Stimulated activated effector memory CD8-positive, alpha-beta T cell treated with anti-CD3 and anti-CD28 coated beads, Interleukin-12 subunit alpha, Interleukin-12 subunit beta, amount 100 ng/mL, for 72 hours (primary cell): ENCODE results near the gene SYT17.

Experiments
- ATAC-seq: fragments of 150-1000 bp; cut with Tn5 transposase; 2 replicates; pipeline ENCODE4 v1.10.0; 2021
- DNase-seq, 2 donors: peaks; one replicate each; pipeline ENCODE4 v3.0.0; 2021 to 2022; ENCODE audit warnings: low spot score in 2 of 2
- H3K27ac Mint-ChIP-seq: one replicate; pipeline ENCODE4 v1.8.0; 2022; ENCODE audit warnings: mild to moderate bottlenecking, mixed read lengths
- H3K36me3 Mint-ChIP-seq: one replicate; pipeline ENCODE4 v1.8.0; 2022; ENCODE audit warnings: mild to moderate bottlenecking, mixed read lengths
- H3K4me1 Mint-ChIP-seq: one replicate; pipeline ENCODE4 v1.8.0; 2022; ENCODE audit warnings: mixed read lengths
- H3K4me3 Mint-ChIP-seq: one replicate; pipeline ENCODE4 v1.8.0; 2022; ENCODE audit warnings: mild to moderate bottlenecking, mixed read lengths
- H3K9me3 Mint-ChIP-seq: one replicate; pipeline ENCODE4 v1.8.0; 2022; ENCODE audit warnings: mixed read lengths

SYT17 gene

GRCh38 chr16:19238406-19238805 is 70.4 kb downstream of the SYT17 start:
- no peak overlapping the region for H3K4me3 Mint-ChIP-seq
- ATAC-seq (no peak), DNase-seq (no peak)
- no peaks in the 10 kb centered on the region for H3K4me1 Mint-ChIP-seq
- H3K36me3 Mint-ChIP-seq = no peaks in the 10 kb centered on the region
- peaks cover 8% of the 10 kb centered on the region for H3K9me3 Mint-ChIP-seq
- H3K27ac Mint-ChIP-seq = no peak overlapping the region

GRCh38 chr16:19239511-19240155 is 71.6 kb downstream of the SYT17 start:
- no peak overlapping the region for H3K4me3 Mint-ChIP-seq
- no peaks in the 10 kb centered on the region for H3K36me3 Mint-ChIP-seq
- no peaks in the 10 kb centered on the region for H3K4me1 Mint-ChIP-seq
- H3K9me3 Mint-ChIP-seq = peaks cover 8% of the 10 kb centered on the region
- no peak for DNase-seq
- ATAC-seq = no peak
- no peak overlapping the region for H3K27ac Mint-ChIP-seq

- Mint-ChIP-seq H3K4me1 (no peaks in the 10 kb centered on the region), H3K4me3 (no peak overlapping the region), H3K36me3 (no peaks in the 10 kb centered on the region), H3K27ac (no peak overlapping the region), H3K9me3 (peaks cover 3% of the 10 kb centered on the region)
- ATAC-seq (no peak), DNase-seq (no peak)
These were observed 72.5 kb downstream of the SYT17 start for GRCh38 chr16:19240494-19240893.

GRCh38 chr16:19241512-19241911 is 73.5 kb downstream of the SYT17 start:
- ATAC-seq (no peak), DNase-seq (no peak)
- Mint-ChIP-seq H3K27ac (no peak overlapping the region), H3K9me3 (no peaks in the 10 kb centered on the region), H3K36me3 (no peaks in the 10 kb centered on the region), H3K4me1 (no peaks in the 10 kb centered on the region), H3K4me3 (no peak overlapping the region)

- Mint-ChIP-seq H3K27ac (no peak overlapping the region), H3K4me1 (no peaks in the 10 kb centered on the region), H3K36me3 (no peaks in the 10 kb centered on the region), H3K4me3 (no peak overlapping the region), H3K9me3 (no peaks in the 10 kb centered on the region)
- no peak for ATAC-seq
- no peak for DNase-seq
These were observed 74.1 kb downstream of the SYT17 start for GRCh38 chr16:19242186-19242585.

GRCh38 chr16:19242987-19243575 is 75.0 kb downstream of the SYT17 start:
- H3K36me3 Mint-ChIP-seq = no peaks in the 10 kb centered on the region
- no peak overlapping the region for H3K4me3 Mint-ChIP-seq
- DNase-seq (no peak), ATAC-seq (no peak)
- H3K9me3 Mint-ChIP-seq = no peaks in the 10 kb centered on the region
- H3K4me1 Mint-ChIP-seq = no peaks in the 10 kb centered on the region
- H3K27ac Mint-ChIP-seq = no peak overlapping the region

- no peak overlapping the region for H3K4me3 Mint-ChIP-seq
- no peak for ATAC-seq
These were observed 77.4 kb downstream of the SYT17 start for GRCh38 chr16:19245326-19245925.

GRCh38 chr16:19252904-19253303 is 84.9 kb downstream of the SYT17 start:
- no peak overlapping the region for H3K4me3 Mint-ChIP-seq
- H3K27ac Mint-ChIP-seq = no peak overlapping the region

More at GRCh38 chr16:19245326-19245925, 77.4 kb downstream of the SYT17 start:
- H3K4me1 Mint-ChIP-seq = no peaks in the 10 kb centered on the region
- no peaks in the 10 kb centered on the region for H3K36me3 Mint-ChIP-seq
- no peaks in the 10 kb centered on the region for H3K9me3 Mint-ChIP-seq
- no peak for DNase-seq
- H3K27ac Mint-ChIP-seq = no peak overlapping the region

GRCh38 chr16:19254611-19255010 is 86.6 kb downstream of the SYT17 start:
- no peak for ATAC-seq
- Mint-ChIP-seq H3K4me1 (no peaks in the 10 kb centered on the region), H3K27ac (no peak overlapping the region), H3K36me3 (no peaks in the 10 kb centered on the region), H3K9me3 (no peaks in the 10 kb centered on the region), H3K4me3 (no peak overlapping the region)
- no peak for DNase-seq

More at GRCh38 chr16:19252904-19253303, 84.9 kb downstream of the SYT17 start:
- DNase-seq = no peak
- no peaks in the 10 kb centered on the region for H3K4me1 Mint-ChIP-seq
- no peak for ATAC-seq
- no peaks in the 10 kb centered on the region for H3K9me3 Mint-ChIP-seq
- no peaks in the 10 kb centered on the region for H3K36me3 Mint-ChIP-seq

- Mint-ChIP-seq H3K4me3 (no peak overlapping the region), H3K4me1 (no peaks in the 10 kb centered on the region), H3K9me3 (peaks cover 11% of the 10 kb centered on the region), H3K27ac (no peak overlapping the region), H3K36me3 (no peaks in the 10 kb centered on the region)
- DNase-seq = no peak
- ATAC-seq = no peak
These were observed 96.2 kb downstream of the SYT17 start for GRCh38 chr16:19264123-19264673.

- Mint-ChIP-seq H3K4me1 (no peaks in the 10 kb centered on the region), H3K9me3 (peaks cover 11% of the 10 kb centered on the region)
These were observed 97.4 kb downstream of the SYT17 start for GRCh38 chr16:19265380-19265930.

GRCh38 chr16:19266774-19267173 is 98.7 kb downstream of the SYT17 start:
- Mint-ChIP-seq H3K36me3 (no peaks in the 10 kb centered on the region), H3K4me1 (no peaks in the 10 kb centered on the region), H3K4me3 (no peak overlapping the region), H3K27ac (no peak overlapping the region), H3K9me3 (peaks cover 11% of the 10 kb centered on the region)
- ATAC-seq (no peak), DNase-seq (no peak)

More at GRCh38 chr16:19265380-19265930, 97.4 kb downstream of the SYT17 start:
- Mint-ChIP-seq H3K4me3 (no peak overlapping the region), H3K27ac (no peak overlapping the region), H3K36me3 (no peaks in the 10 kb centered on the region)
- no peak for ATAC-seq
- no peak for DNase-seq

- Mint-ChIP-seq H3K36me3 (no peaks in the 10 kb centered on the region), H3K9me3 (peaks cover 11% of the 10 kb centered on the region), H3K4me3 (no peak overlapping the region), H3K27ac (no peak overlapping the region), H3K4me1 (no peaks in the 10 kb centered on the region)
- ATAC-seq (no peak), DNase-seq (no peak)
These were observed 101.1 kb downstream of the SYT17 start for GRCh38 chr16:19269098-19269497.

- DNase-seq (no peak), ATAC-seq (no peak)
- H3K4me3 Mint-ChIP-seq = no peak overlapping the region
- no peak overlapping the region for H3K27ac Mint-ChIP-seq
- no peaks in the 10 kb centered on the region for H3K36me3 Mint-ChIP-seq
- H3K9me3 Mint-ChIP-seq = no peaks in the 10 kb centered on the region
- H3K4me1 Mint-ChIP-seq = no peaks in the 10 kb centered on the region
These were observed 106.2 kb downstream of the SYT17 start for GRCh38 chr16:19274165-19274797.

- Mint-ChIP-seq H3K4me1 (no peaks in the 10 kb centered on the region), H3K4me3 (no peak overlapping the region), H3K27ac (no peak overlapping the region), H3K9me3 (no peaks in the 10 kb centered on the region), H3K36me3 (no peaks in the 10 kb centered on the region)
- ATAC-seq (no peak), DNase-seq (no peak)
These were observed 110.4 kb downstream of the SYT17 start for GRCh38 chr16:19278403-19278802.
